Right lobe of liver (tissue), 6 donors: Measurements from ENCODE around the gene ASGR1. TPM values are rescaled to one million over a fixed set of nuclear protein-coding genes. Genes with fewer than 3 reads are reported as not detected.

Experiments used
- ATAC-seq, 4 donors: fragments of 200-7000 bp; cut with Tn5 transposase; one replicate each; pipeline ENCODE4 v1.9.1; 2020; ENCODE audit warnings: mild to moderate bottlenecking in 4 of 4, moderate library complexity in 4 of 4
- DNase-seq, 3 donors: peaks; one replicate each; pipeline ENCODE4 v3.0.0-alpha.2; 2020
- H3K27ac ChIP-seq, 3 donors: fragments of 200-600 bp; one replicate each; pipeline ENCODE4 v1.8.0; 2022
- H3K27me3 ChIP-seq, 2 donors: fragments of 200-600 bp; one replicate each; pipeline ENCODE4 v1.8.0; 2022
- H3K36me3 ChIP-seq, 4 donors: fragments of 200-600 bp; sonication (generic) in 1 of 4; one replicate each; pipeline versions ENCODE4 v1.5.1 to v1.8.0; 2017 to 2022; ENCODE audit warnings: control low read depth in 1 of 4
- H3K4me1 ChIP-seq, 4 donors: fragments of 200-600 bp; sonication (generic) in 1 of 4; one replicate each; pipeline versions ENCODE4 v1.5.1 to v1.8.0; 2017 to 2022; ENCODE audit warnings: control low read depth in 1 of 4
- H3K4me3 ChIP-seq, 3 donors: fragments of 200-600 bp; one replicate each; pipeline ENCODE4 v1.8.0; 2022
- H3K9me3 ChIP-seq, 4 donors: fragments of 200-600 bp; sonication (generic) in 1 of 4; one replicate each; pipeline versions ENCODE4 v1.5.1 to v1.8.0; 2017 to 2022; ENCODE audit warnings: control low read depth in 1 of 4
- POLR2A ChIP-seq: fragments of 450-650 bp; IDR thresholded peaks from one replicate; pipeline ENCODE4 v1.6.1; 2017; ENCODE audit warnings: antibody characterized with exemption, mild to moderate bottlenecking
- WGBS: methylation state at CpG from one replicate; pipeline ENCODE4 v1.1.6; 2018; ENCODE audit warnings: low coverage, low lambda C conversion rate; ENCODE audit not compliant: insufficient coverage; ENCODE audit errors: missing lambda C conversion rate; 5-methylcytosine and 5-hydroxymethylcytosine counted together
- intact Hi-C, 2 donors: fragments of 100-400 bp; cut with DNase I; formaldehyde crosslinking; loops; one replicate each; pipeline versions ENCODE4 v1.11.2 to v1.14.1; 2022
- total RNA-seq, 6 experiments: library from RNA; depleted of rRNA in 2 of 6; stranded (reverse); fragments of >200 nt in 2 of 6; fragmentation: NEBNext Ultra II Directional in 3 of 6; extraction: Animal tissue kit (Norgen Biotek cat#: 25700) in 3 of 6; gene quantifications; one replicate each; pipeline versions ENCODE4 v1.1.0 to v1.2.4, GENCODE V29; 2016 to 2023
- TF ChIP-seq, protein P1 (sequence below), 4 donors: fragments of 200-600 bp in 3 of 4; fragments of 450-650 bp in 1 of 4; IDR thresholded peaks; one replicate each; pipeline versions ENCODE4 v1.5.1 to v1.8.0; 2016 to 2022; ENCODE audit warnings: antibody characterized with exemption in 4 of 4, mild to moderate bottlenecking in 2 of 4
- donor health status: DM: no; HTN: yes; CAD: no.
- donor health status: DM: no; HTN: no; CAD: no.
- donor health status: DM: no; HTN: no; CAD: no.
- donor health status: DM: no; HTN: yes; CAD: no.
- donor health status: DM: no; HTN: yes; CAD: no.

Gene ASGR1
- total RNA-seq, 6 experiments from 2014 or later = 399 to 624 (median 417) TPM

DNA sequence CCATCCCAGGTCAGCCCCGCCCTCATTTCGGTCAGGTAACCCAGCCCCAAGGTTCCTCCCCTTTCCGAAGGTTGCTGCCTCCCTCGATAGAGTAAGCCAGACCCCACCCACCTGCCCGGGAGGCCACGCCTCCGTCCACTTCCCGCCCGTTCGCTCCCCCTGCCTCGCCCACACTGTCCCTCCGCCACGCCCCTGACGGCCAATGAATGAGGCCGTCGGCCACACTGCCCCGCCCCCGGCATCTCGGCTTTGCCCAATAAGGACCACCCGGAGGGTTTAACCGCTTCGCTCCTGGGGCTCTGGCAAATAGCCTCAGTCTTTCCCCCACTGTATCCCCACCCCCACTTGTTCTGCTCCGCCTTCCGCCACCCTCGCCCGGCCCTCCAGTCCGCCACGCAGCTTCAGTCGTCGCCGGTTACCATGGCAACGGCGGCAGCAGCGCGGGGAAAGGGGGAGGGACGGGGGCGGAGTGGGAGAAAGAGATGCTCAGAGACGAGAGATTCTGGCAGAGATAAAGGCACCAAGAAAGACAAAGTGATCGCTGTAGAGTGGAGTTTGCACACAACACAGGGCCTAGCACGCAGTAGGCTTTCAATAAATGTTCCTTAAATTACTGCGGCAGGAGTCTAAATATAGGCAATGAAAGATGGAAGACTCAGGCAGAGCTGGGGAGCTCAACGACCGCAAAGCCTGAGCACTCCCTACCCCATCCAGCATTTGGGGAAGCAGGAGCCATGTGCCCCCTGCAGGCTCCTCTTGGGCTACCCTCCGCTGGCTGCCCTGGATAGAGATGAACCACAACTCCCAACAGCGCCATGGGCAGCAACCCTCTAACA is 35.3 kb upstream of the ASGR1 start:
- H3K27ac ChIP-seq = peak overlapping the region in 2 of 3 donors; percentile 29 to 34
- ATAC-seq (peak; percentile 88 to 93 (median 90)), DNase-seq (peak; percentile 98 to 99 (median 98))
- H3K36me3 ChIP-seq = no peaks in the 10 kb centered on the region
- H3K4me3 ChIP-seq = peak overlapping the region; percentile 37 to 49 (median 38)
- no peaks in the 10 kb centered on the region for H3K27me3 ChIP-seq
- 1% methylated on average over 31 of the region's 45 CpGs for WGBS
- intact Hi-C loops = no loop called here
- TF ChIP-seq, protein P1, sequence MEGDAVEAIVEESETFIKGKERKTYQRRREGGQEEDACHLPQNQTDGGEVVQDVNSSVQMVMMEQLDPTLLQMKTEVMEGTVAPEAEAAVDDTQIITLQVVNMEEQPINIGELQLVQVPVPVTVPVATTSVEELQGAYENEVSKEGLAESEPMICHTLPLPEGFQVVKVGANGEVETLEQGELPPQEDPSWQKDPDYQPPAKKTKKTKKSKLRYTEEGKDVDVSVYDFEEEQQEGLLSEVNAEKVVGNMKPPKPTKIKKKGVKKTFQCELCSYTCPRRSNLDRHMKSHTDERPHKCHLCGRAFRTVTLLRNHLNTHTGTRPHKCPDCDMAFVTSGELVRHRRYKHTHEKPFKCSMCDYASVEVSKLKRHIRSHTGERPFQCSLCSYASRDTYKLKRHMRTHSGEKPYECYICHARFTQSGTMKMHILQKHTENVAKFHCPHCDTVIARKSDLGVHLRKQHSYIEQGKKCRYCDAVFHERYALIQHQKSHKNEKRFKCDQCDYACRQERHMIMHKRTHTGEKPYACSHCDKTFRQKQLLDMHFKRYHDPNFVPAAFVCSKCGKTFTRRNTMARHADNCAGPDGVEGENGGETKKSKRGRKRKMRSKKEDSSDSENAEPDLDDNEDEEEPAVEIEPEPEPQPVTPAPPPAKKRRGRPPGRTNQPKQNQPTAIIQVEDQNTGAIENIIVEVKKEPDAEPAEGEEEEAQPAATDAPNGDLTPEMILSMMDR (IDR thresholded peaks at IDR 0.05) = peak; percentile 51 to 67 (median 64)
- no peak for TF ChIP-seq POLR2A
- H3K4me1 ChIP-seq = peaks cover 0 to 15% (median 5%) of the 10 kb centered on the region in 4 donors
- H3K9me3 ChIP-seq = no peaks in the 10 kb centered on the region

DNA sequence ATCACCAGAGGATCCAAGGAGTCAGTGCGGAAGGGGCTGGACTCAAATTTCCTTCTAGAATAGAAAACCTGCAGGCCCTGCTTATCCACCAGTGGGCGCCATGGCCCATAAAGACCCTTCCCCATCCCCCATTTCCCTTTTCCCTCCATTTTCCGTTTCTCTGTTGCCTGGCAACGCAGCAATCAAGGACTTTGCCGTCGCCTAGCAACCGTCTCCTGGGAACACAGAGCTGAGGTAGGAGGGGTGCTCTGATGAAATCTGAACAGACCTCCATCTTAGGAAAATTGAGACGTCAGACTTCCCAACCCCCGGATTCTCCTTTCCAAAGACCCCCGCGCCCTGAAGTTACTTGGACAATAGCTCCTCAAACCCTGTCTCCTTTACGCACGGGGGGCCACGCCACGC is 34.7 kb upstream of the ASGR1 start:
- H3K36me3 ChIP-seq = no peaks in the 10 kb centered on the region
- peaks cover 0 to 9% (median 1%) of the 10 kb centered on the region in 4 donors for H3K4me1 ChIP-seq
- WGBS = 4% methylated on average over 15 of the region's 15 CpGs
- no peaks in the 10 kb centered on the region for H3K9me3 ChIP-seq
- H3K4me3 ChIP-seq = peak overlapping the region; percentile 37 to 49 (median 38)
- H3K27me3 ChIP-seq = no peaks in the 10 kb centered on the region
- intact Hi-C loops = no loop called here
- H3K27ac ChIP-seq = no peak overlapping the region
- peak in 2 of 3 donors; percentile 77 to 81 for DNase-seq
- ATAC-seq = peak; percentile 1 to 29 (median 9)
- TF ChIP-seq POLR2A = no peak
- TF ChIP-seq, protein P1 (IDR thresholded peaks at IDR 0.05) = peak in 3 of 4 donors; percentile 21 to 32 (median 30)

DNA sequence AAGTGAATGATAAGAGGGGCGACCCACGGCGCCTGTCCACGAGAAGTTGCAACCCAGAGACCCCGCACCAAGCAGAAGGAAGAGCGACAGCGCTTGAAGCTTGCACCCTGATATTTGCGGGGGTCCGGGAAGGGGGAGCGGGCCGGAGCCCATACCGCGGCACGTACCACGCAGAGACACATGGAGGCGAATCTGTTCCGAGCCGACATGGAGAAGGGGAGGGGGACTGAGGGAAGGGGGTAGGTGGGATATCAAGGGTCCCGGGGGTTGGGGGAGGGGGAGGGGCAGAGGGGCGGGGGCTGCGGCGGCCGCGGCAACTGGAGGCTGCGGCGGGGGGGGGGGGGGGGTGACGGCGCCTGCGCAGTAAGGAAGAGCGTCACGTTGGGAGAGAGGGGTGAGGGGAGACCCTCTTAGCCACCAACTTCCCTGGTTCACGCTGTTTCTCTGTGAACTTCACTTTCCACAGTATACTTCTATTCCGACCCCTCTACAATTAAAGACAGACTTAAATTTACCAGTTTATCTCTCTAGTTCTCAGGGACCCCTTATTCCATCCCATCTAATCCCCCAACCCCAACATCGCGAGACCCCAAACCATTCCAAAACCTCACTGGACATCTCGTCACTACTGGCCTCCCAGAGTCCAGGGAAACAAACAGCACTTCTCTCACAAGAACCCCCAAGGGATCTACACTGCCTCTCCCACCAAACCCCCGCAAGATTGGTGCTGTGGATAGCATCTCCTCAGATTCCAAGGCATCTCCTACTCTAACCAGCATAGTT is 32.5 kb upstream of the ASGR1 start:
- TF ChIP-seq, protein P1 (IDR thresholded peaks at IDR 0.05) = no peak
- no peaks in the 10 kb centered on the region for H3K27me3 ChIP-seq
- no peak for ATAC-seq
- H3K27ac ChIP-seq = no peak overlapping the region
- H3K9me3 ChIP-seq = no peaks in the 10 kb centered on the region
- peaks cover 0 to 8% (median under 1%) of the 10 kb centered on the region in 4 donors for H3K4me1 ChIP-seq
- intact Hi-C loops = no loop called here
- no peak for DNase-seq
- H3K36me3 ChIP-seq = no peaks in the 10 kb centered on the region
- 56% methylated on average over 22 of the region's 37 CpGs for WGBS
- H3K4me3 ChIP-seq = no peak overlapping the region

DNA sequence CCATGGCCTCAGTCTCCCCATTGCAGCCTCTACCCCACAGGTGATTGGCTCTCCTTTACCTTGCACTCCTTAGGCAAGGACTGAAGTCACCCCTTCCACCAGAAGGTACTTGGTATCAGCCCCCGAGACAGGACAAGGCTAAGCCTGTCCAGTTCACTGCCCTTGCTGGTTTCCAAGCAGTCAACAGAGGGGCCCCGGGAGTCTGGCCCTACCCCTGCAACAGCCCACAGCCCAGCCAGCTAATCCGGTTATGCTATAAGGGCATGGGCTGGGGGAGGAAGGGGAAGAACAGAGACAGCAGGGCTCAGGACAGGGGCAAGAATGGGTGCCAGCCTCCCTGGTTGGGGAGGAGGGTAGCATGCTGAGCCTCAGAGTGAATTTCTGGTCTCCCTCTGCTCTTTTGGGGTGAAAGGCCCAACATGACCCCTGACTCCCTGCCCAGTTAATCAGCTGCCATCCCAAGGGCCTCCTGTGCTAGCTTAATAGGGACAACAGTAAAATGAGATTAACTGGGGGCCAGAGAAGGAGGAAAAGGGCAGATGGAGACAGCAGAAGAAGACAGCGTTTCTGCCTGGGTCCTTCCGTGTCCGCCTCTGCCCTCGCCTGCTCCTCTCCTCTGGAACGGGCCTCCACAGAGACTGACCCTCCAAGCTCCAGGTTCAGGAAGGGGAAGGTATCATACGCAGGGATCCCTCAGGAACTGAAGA is 29.7 kb upstream of the ASGR1 start:
- intact Hi-C loops = no loop called here
- no peak overlapping the region for H3K4me3 ChIP-seq
- WGBS = 85% methylated on average over 6 of the region's 9 CpGs
- no peak overlapping the region for H3K27ac ChIP-seq
- H3K27me3 ChIP-seq = no peaks in the 10 kb centered on the region
- TF ChIP-seq, protein P1 (IDR thresholded peaks at IDR 0.05) = no peak
- no peak for TF ChIP-seq POLR2A
- H3K4me1 ChIP-seq = peaks cover 0 to 8% (median under 1%) of the 10 kb centered on the region in 4 donors
- DNase-seq = no peak
- ATAC-seq = no peak
- no peaks in the 10 kb centered on the region for H3K9me3 ChIP-seq
- no peaks in the 10 kb centered on the region for H3K36me3 ChIP-seq
